SW480 (cell line): ENCODE measurements around the gene BABAM1.

Source experiments
- DNase-seq: peaks from one replicate; pipeline ENCODE4 v3.0.0-alpha.2; 2016; ENCODE audit warnings: low spot score

The BABAM1 gene

GRCh38 chr19:17323300-17323963 is 56.2 kb downstream of the BABAM1 start:
- DNase-seq = no peak

GRCh38 chr19:17323964-17324332 is 56.7 kb downstream of the BABAM1 start:
- no peak for DNase-seq

GRCh38 chr19:17324357-17325114 is 57.3 kb downstream of the BABAM1 start:
- DNase-seq = no peak

GRCh38 chr19:17325133-17325532 is 57.9 kb downstream of the BABAM1 start:
- no peak for DNase-seq

- no peak for DNase-seq
These were observed 58.8 kb downstream of the BABAM1 start for GRCh38 chr19:17325881-17326594.

GRCh38 chr19:17326595-17326966 is 59.3 kb downstream of the BABAM1 start:
- no peak for DNase-seq

GRCh38 chr19:17327068-17327653 is 59.9 kb downstream of the BABAM1 start:
- no peak for DNase-seq

GRCh38 chr19:17327654-17328516 is 60.6 kb downstream of the BABAM1 start:
- DNase-seq = no peak
